H1 (cell line): Measurements from ENCODE around the gene ZNF407. TPM values are rescaled to one million over a fixed set of nuclear protein-coding genes. Genes with fewer than 3 reads are reported as not detected.

Experiments used
- CTCF ChIA-PET: fragments of 300-600 bp; sonication (Branson Sonifier 250); formaldehyde crosslinking; loops from one replicate; lab custom pipeline; 2021; ENCODE audit not compliant: partially characterized antibody; lab: Charles Lee
- POLR2A ChIA-PET: fragments of 300-600 bp; sonication (Branson Sonifier 250); formaldehyde crosslinking; loops from one replicate; lab custom pipeline; 2021; ENCODE audit warnings: inconsistent platforms; ENCODE audit not compliant: partially characterized antibody; lab: Charles Lee
- DNase-seq, 2 experiments: peaks; one replicate each; pipeline versions ENCODE4 v3.0.0 to v3.0.0-alpha.2; 2010 to 2022; ENCODE audit warnings: low spot score in 2 of 2, low read depth in 1 of 2, mixed read lengths in 1 of 2
- FAIRE-seq: peaks from 2 replicates; lab custom pipeline; 2011; peaks lifted over from hg19 to GRCh38; lab: Jason Lieb, UNC
- H2AFZ ChIP-seq: 2 replicates; pipeline ENCODE4 v1.8.1; 2012; ENCODE audit warnings: low read length, inconsistent platforms
- H2AK5ac ChIP-seq: 2 replicates; pipeline ENCODE4 v1.6.1; 2013; ENCODE audit warnings: low read depth, low read length
- H2BK120ac ChIP-seq: replicated peaks from 2 replicates; pipeline ENCODE3; 2013; ENCODE audit warnings: low read depth, low read length, inconsistent platforms
- H2BK12ac ChIP-seq: 2 replicates; pipeline ENCODE4 v1.6.1; 2013; ENCODE audit warnings: low read depth, low read length
- H2BK15ac ChIP-seq: 2 replicates; pipeline ENCODE4 v1.6.1; 2013; ENCODE audit warnings: low read length
- H2BK20ac ChIP-seq: 2 replicates; pipeline ENCODE4 v1.6.1; 2013; ENCODE audit warnings: low read length
- H2BK5ac ChIP-seq: 2 replicates; pipeline ENCODE4 v1.6.1; 2013; ENCODE audit warnings: low read depth, low read length
- H3K14ac ChIP-seq: 2 replicates; pipeline ENCODE4 v1.6.1; 2013; ENCODE audit warnings: inconsistent platforms; ENCODE audit not compliant: insufficient read length
- H3K18ac ChIP-seq: 2 replicates; pipeline ENCODE4 v1.6.1; 2013; ENCODE audit warnings: low read length; ENCODE audit errors: extremely low read depth
- H3K23ac ChIP-seq: 2 replicates; pipeline ENCODE4 v1.6.1; 2013; ENCODE audit warnings: inconsistent platforms; ENCODE audit not compliant: insufficient read length
- H3K23me2 ChIP-seq: 2 replicates; pipeline ENCODE4 v1.6.1; 2013; ENCODE audit warnings: low read depth, low read length
- H3K27ac ChIP-seq: 2 replicates; pipeline ENCODE4 v1.6.1; 2011; ENCODE audit warnings: low read depth, low read length, inconsistent platforms
- H3K27me3 ChIP-seq, 4 experiments: replicated peaks in 1 of 4; 1 replicate in 1 of 4; 2 replicates in 3 of 4; pipeline versions ENCODE4 v1.6.1 to v1.8.1; 2011 to 2013; ENCODE audit warnings: low read length in 3 of 4, mild to moderate bottlenecking in 3 of 4, inconsistent platforms in 2 of 4, mixed read lengths in 2 of 4, moderate library complexity in 1 of 4; ENCODE audit not compliant: control insufficient read depth in 3 of 4, insufficient read depth in 3 of 4; ENCODE audit errors: extremely low read depth in 1 of 4
- H3K36me3 ChIP-seq, 4 experiments: 2 replicates each; pipeline versions ENCODE4 v1.6.1 to v1.8.1; 2011 to 2013; ENCODE audit warnings: mild to moderate bottlenecking in 4 of 4, low read length in 3 of 4, moderate library complexity in 2 of 4, control low read depth in 1 of 4, inconsistent platforms in 1 of 4; ENCODE audit not compliant: insufficient read depth in 4 of 4, control insufficient read depth in 2 of 4
- H3K4ac ChIP-seq: replicated peaks from 2 replicates; pipeline ENCODE3; 2013; ENCODE audit warnings: low read length, low read depth, mixed read lengths, inconsistent platforms; ENCODE audit not compliant: insufficient read length
- H3K4me1 ChIP-seq, 4 experiments: replicated peaks in 1 of 4; 1 replicate in 1 of 4; 2 replicates in 3 of 4; pipeline versions ENCODE4 v1.6.1 to v1.8.1; 2011 to 2013; ENCODE audit warnings: low read length in 3 of 4, inconsistent platforms in 2 of 4, mixed read lengths in 1 of 4; ENCODE audit not compliant: insufficient read depth in 4 of 4, control insufficient read depth in 3 of 4
- H3K4me2 ChIP-seq, 2 experiments: 2 replicates each; pipeline versions ENCODE4 v1.6.1 to v1.8.1; 2011 to 2013; ENCODE audit warnings: low read depth in 2 of 2, low read length in 2 of 2, control low read depth in 1 of 2, inconsistent platforms in 1 of 2, mild to moderate bottlenecking in 1 of 2; ENCODE audit not compliant: insufficient read depth in 1 of 2
- H3K4me3 ChIP-seq, 4 experiments: fragments of 200-600, 300-600 bp in 1 of 4; sonication (generic), shearing (Covaris generic), sonication (Bioruptor Twin) in 1 of 4; 2 replicates each; pipeline versions ENCODE4 v1.5.1 to v1.8.1; 2011 to 2016; ENCODE audit warnings: low read length in 4 of 4, low read depth in 3 of 4, control low read depth in 2 of 4, inconsistent platforms in 2 of 4, mild to moderate bottlenecking in 2 of 4, mixed read lengths in 1 of 4, moderate library complexity in 1 of 4; ENCODE audit not compliant: insufficient read depth in 2 of 4; ENCODE audit errors: extremely low read depth in 1 of 4
- H3K56ac ChIP-seq: replicated peaks from 2 replicates; pipeline ENCODE3; 2013; ENCODE audit warnings: low read depth, mild to moderate bottlenecking, mixed read lengths, low read length, inconsistent platforms; ENCODE audit not compliant: insufficient read length
- H3K79me1 ChIP-seq: 2 replicates; pipeline ENCODE4 v1.6.1; 2013; ENCODE audit warnings: low read depth, low read length, control low read depth
- H3K79me2 ChIP-seq, 2 experiments: 2 replicates each; pipeline versions ENCODE4 v1.6.1 to v1.8.1; 2012 to 2013; ENCODE audit warnings: low read length in 2 of 2, mild to moderate bottlenecking in 2 of 2, inconsistent platforms in 1 of 2; ENCODE audit not compliant: insufficient read depth in 2 of 2, control insufficient read depth in 1 of 2
- H3K9ac ChIP-seq, 4 experiments: replicated peaks in 1 of 4; 1 replicate in 1 of 4; 2 replicates in 3 of 4; pipeline versions ENCODE4 v1.6.1 to v1.8.1; 2011 to 2013; ENCODE audit warnings: low read depth in 3 of 4, low read length in 3 of 4, control low read depth in 2 of 4, mild to moderate bottlenecking in 2 of 4, moderate library complexity in 2 of 4, inconsistent platforms in 1 of 4; ENCODE audit errors: extremely low read depth in 1 of 4
- H3K9me3 ChIP-seq, 2 experiments: 2 replicates each; pipeline versions ENCODE4 v1.6.1 to v1.8.1; 2012 to 2013; ENCODE audit warnings: mild to moderate bottlenecking in 2 of 2, moderate library complexity in 2 of 2, control low read depth in 1 of 2, inconsistent platforms in 1 of 2, low read depth in 1 of 2, low read length in 1 of 2, mixed read lengths in 1 of 2; ENCODE audit not compliant: insufficient read depth in 2 of 2
- H4K20me1 ChIP-seq, 2 experiments: replicated peaks in 1 of 2; 2 replicates each; pipeline versions ENCODE3 to v1.8.1; 2011 to 2013; ENCODE audit warnings: inconsistent platforms in 2 of 2, low read length in 2 of 2, mild to moderate bottlenecking in 1 of 2; ENCODE audit not compliant: insufficient read depth in 2 of 2, control insufficient read depth in 1 of 2
- H4K5ac ChIP-seq: 2 replicates; pipeline ENCODE4 v1.6.1; 2013; ENCODE audit warnings: low read length, low read depth, mixed read lengths, inconsistent platforms; ENCODE audit not compliant: insufficient read length
- H4K8ac ChIP-seq: 2 replicates; pipeline ENCODE4 v1.8.0; 2013; ENCODE audit warnings: mild to moderate bottlenecking, moderate library complexity, low read length, inconsistent platforms; ENCODE audit not compliant: insufficient read depth; ENCODE audit errors: extremely low read depth
- H4K91ac ChIP-seq: replicated peaks from 2 replicates; pipeline ENCODE3; 2013; ENCODE audit warnings: low read length, mixed read lengths, inconsistent platforms; ENCODE audit not compliant: insufficient read length
- HDAC2 ChIP-seq, 2 experiments: fragments of 300-600 bp in 1 of 2; sonication (generic) in 1 of 2; IDR thresholded peaks; 2 replicates each; pipeline ENCODE4 v1.6.1; 2011 to 2012; ENCODE audit warnings: low read depth in 2 of 2, low read length in 2 of 2, mild to moderate bottlenecking in 2 of 2, moderate library complexity in 2 of 2, borderline replicate concordance in 1 of 2, inconsistent platforms in 1 of 2
- NANOG ChIP-seq: IDR thresholded peaks from 2 replicates; pipeline ENCODE4 v1.6.1; 2011; ENCODE audit warnings: low read length, low read depth, mild to moderate bottlenecking, inconsistent platforms; ENCODE audit not compliant: insufficient read depth, poor library complexity, severe bottlenecking
- PHF8 ChIP-seq: fragments of 200-600 bp; sonication (generic); conservative IDR thresholded peaks from 2 replicates; pipeline ENCODE4 v1.7.1; 2012; ENCODE audit warnings: low read depth, mild to moderate bottlenecking, inconsistent platforms, low read length, moderate library complexity
- SUZ12 ChIP-seq: fragments of 200-600 bp; sonication (generic); IDR thresholded peaks from 2 replicates; pipeline ENCODE4 v1.6.1; 2012; ENCODE audit warnings: mild to moderate bottlenecking, inconsistent platforms, low read length, moderate library complexity, mixed read lengths
- TAF1 ChIP-seq: IDR thresholded peaks from 2 replicates; pipeline ENCODE4 v1.6.1; 2011; ENCODE audit warnings: mild to moderate bottlenecking, low read depth, low read length
- ZNF274 ChIP-seq: IDR thresholded peaks from 2 replicates; pipeline ENCODE4 v1.7.0; 2012; ENCODE audit warnings: low read length, borderline replicate concordance; ENCODE audit errors: extremely low read depth
- WGBS, 2 experiments: shearing (Covaris generic) in 1 of 2; methylation state at CpG; one replicate each; pipeline versions ENCODE4 v1.1.6 to v1.1.7; 2013 to 2015; ENCODE audit warnings: low lambda C conversion rate in 2 of 2, mixed read lengths in 2 of 2, inconsistent platforms in 1 of 2, low coverage in 1 of 2, missing lambda C conversion rate in 1 of 2; ENCODE audit not compliant: insufficient replicate concordance in 2 of 2, insufficient coverage in 1 of 2, insufficient read length in 1 of 2; ENCODE audit errors: extremely low coverage in 1 of 2, missing lambda C conversion rate in 1 of 2; 5-methylcytosine and 5-hydroxymethylcytosine counted together
- polyA plus RNA-seq, 7 experiments: library from polyadenylated mRNA; depleted of rRNA in 3 of 7; stranded (reverse) in 5 of 7; unstranded in 2 of 7; fragments of >200 nt in 5 of 7; fragments of 200-250 nt in 2 of 7; gene quantifications; 1 replicate in 5 of 7; 2 replicates in 1 of 7; 4 replicates in 1 of 7; pipeline versions ENCODE4 v1.2.1 to v1.2.3, GENCODE V29; 2011 to 2013; ENCODE audit warnings: missing spikeins in 2 of 7, mixed read lengths in 2 of 7
- total RNA-seq: library from RNA; stranded (reverse); fragmentation: NEBNext Ultra II Directional; extraction: Animal tissue kit (Norgen Biotek cat#: 25700); gene quantifications from 2 replicates; pipeline ENCODE4 v1.2.1, GENCODE V29; 2021
- TF ChIP-seq, protein P1 (sequence below): IDR thresholded peaks from 2 replicates; pipeline ENCODE4 v1.6.1; 2012; ENCODE audit warnings: inconsistent platforms

ZNF407 gene
- total and polyA plus RNA-seq, 2 of the 8 experiments (the other 6 are each of a cell fraction or from before 2014, with no cell fraction given): 1.5 to 6.8 TPM

DNA sequence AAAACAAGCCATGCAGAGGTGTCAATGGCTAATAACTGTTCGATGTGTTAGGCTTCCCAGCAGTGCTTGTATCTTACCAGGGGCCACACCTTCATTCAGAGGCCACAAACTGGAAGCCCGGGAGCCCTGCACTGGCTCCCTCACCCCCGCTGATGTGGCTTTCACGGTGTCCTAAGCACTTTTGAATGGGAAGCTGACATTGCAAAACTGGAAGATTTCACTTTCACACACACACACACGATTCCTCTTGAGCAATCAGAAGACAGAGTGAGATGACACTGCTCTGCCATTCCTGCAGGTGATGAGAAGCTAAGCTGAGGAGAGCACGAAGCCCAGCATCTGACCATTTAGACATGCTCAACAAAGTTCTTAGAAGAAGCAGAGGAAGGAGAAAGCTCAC is 8.6 kb upstream of the ZNF407 start:
- H3K23ac ChIP-seq: no peak overlapping the region
- no peak overlapping the region for H3K9ac ChIP-seq
- H3K18ac ChIP-seq: no peak overlapping the region
- TF ChIP-seq ZNF274: no peak
- TF ChIP-seq NANOG: no peak
- no peak for TF ChIP-seq SUZ12
- TF ChIP-seq PHF8: no peak
- TF ChIP-seq HDAC2 (IDR thresholded peaks at IDR 0.05; ENCODE audit: borderline replicate concordance in 1 of 2, low read depth in 2 of 2, low read length in 2 of 2): no peak
- TF ChIP-seq, protein P1, sequence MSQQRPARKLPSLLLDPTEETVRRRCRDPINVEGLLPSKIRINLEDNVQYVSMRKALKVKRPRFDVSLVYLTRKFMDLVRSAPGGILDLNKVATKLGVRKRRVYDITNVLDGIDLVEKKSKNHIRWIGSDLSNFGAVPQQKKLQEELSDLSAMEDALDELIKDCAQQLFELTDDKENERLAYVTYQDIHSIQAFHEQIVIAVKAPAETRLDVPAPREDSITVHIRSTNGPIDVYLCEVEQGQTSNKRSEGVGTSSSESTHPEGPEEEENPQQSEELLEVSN: no peak
- TF ChIP-seq TAF1: no peak
- no peak overlapping the region for H2BK15ac ChIP-seq
- H3K9me3 ChIP-seq: no peaks in the 10 kb centered on the region
- POLR2A ChIA-PET: no interaction called here
- H4K20me1 ChIP-seq: peaks cover 0 to 3% of the 10 kb centered on the region in 2 experiments
- H4K5ac ChIP-seq: no peak overlapping the region
- H3K4me2 ChIP-seq: no peak overlapping the region
- H3K56ac ChIP-seq: no peak overlapping the region
- no peaks in the 10 kb centered on the region for H3K79me2 ChIP-seq
- H2BK20ac ChIP-seq: no peak overlapping the region
- no peaks in the 10 kb centered on the region for H3K79me1 ChIP-seq
- H4K91ac ChIP-seq: no peak overlapping the region
- H2AK5ac ChIP-seq: no peak overlapping the region
- DNase-seq (no peak), FAIRE-seq (no peak)
- peaks cover 0 to 5% (median 1%) of the 10 kb centered on the region in 4 experiments; a peak in 3 of 8 replicates for H3K36me3 ChIP-seq
- H3K23me2 ChIP-seq: no peaks in the 10 kb centered on the region
- 80% methylated on average over 6 of the region's 6 CpGs; no CpG with 5 or more reads in 1 of the 2 experiments for WGBS, 2 experiments
- no peak overlapping the region for H2BK120ac ChIP-seq
- no peak overlapping the region for H2BK5ac ChIP-seq
- H3K4ac ChIP-seq: no peak overlapping the region
- H3K27ac ChIP-seq: no peak overlapping the region
- no peak overlapping the region for H3K4me3 ChIP-seq
- no peak overlapping the region for H3K14ac ChIP-seq
- H4K8ac ChIP-seq: no peak overlapping the region
- no peak overlapping the region for H2BK12ac ChIP-seq
- CTCF ChIA-PET: interaction anchor here (3.2 kb wide), 1 partner anchor 9 kb away, joined by 13 read pairs; no protein-coding TSS in a partner anchor
- H3K4me1 ChIP-seq: no peaks in the 10 kb centered on the region
- H3K27me3 ChIP-seq: no peaks in the 10 kb centered on the region
- no peak overlapping the region for H2AFZ ChIP-seq
